IMR-90 (cell line): ENCODE data around the gene UBL4A.

Source experiments
- POLR2A ChIP-seq: IDR thresholded peaks from 2 replicates; pipeline ENCODE4 v1.6.1; 2012; ENCODE audit warnings: mild to moderate bottlenecking, low read depth, low read length
- RCOR1 ChIP-seq: IDR thresholded peaks from 2 replicates; pipeline ENCODE4 v1.6.1; 2012; ENCODE audit warnings: mild to moderate bottlenecking, low read length, improper control_type of control experiment; ENCODE audit not compliant: insufficient replicate concordance
- TF ChIP-seq, protein P1 (sequence below): conservative IDR thresholded peaks from 2 replicates; pipeline ENCODE4 v1.5.1; 2012; ENCODE audit warnings: mild to moderate bottlenecking, low read depth, low read length, improper control_type of control experiment
- TF ChIP-seq, protein P2 (sequence below): fragments of 150-350 bp; IDR thresholded peaks from 2 replicates; pipeline ENCODE4 v1.6.1; 2016; ENCODE audit warnings: low read depth, mild to moderate bottlenecking, low read length, moderate library complexity, borderline replicate concordance

DNA sequence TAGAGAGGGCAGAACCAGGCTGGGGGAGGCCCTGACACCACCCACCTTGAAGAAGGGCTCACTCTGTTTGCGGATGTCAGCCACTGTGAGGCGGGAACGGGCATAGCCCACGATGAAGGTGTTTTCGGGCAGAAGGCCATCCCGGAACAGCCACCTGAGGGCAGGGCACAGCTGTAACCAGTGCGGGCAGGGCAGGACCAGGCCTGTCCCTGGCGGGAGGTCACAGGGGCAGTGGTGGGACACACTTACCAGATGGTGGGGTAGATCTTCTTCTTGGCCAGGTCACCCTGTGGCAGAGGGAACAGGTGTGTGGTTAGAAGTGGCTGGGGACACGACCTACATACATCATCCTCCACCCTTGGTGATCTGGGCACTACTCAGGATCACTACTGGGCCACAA is 49.5 kb upstream of the UBL4A start:
- TF ChIP-seq, protein P1, sequence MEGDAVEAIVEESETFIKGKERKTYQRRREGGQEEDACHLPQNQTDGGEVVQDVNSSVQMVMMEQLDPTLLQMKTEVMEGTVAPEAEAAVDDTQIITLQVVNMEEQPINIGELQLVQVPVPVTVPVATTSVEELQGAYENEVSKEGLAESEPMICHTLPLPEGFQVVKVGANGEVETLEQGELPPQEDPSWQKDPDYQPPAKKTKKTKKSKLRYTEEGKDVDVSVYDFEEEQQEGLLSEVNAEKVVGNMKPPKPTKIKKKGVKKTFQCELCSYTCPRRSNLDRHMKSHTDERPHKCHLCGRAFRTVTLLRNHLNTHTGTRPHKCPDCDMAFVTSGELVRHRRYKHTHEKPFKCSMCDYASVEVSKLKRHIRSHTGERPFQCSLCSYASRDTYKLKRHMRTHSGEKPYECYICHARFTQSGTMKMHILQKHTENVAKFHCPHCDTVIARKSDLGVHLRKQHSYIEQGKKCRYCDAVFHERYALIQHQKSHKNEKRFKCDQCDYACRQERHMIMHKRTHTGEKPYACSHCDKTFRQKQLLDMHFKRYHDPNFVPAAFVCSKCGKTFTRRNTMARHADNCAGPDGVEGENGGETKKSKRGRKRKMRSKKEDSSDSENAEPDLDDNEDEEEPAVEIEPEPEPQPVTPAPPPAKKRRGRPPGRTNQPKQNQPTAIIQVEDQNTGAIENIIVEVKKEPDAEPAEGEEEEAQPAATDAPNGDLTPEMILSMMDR = no peak
- TF ChIP-seq, protein P2, sequence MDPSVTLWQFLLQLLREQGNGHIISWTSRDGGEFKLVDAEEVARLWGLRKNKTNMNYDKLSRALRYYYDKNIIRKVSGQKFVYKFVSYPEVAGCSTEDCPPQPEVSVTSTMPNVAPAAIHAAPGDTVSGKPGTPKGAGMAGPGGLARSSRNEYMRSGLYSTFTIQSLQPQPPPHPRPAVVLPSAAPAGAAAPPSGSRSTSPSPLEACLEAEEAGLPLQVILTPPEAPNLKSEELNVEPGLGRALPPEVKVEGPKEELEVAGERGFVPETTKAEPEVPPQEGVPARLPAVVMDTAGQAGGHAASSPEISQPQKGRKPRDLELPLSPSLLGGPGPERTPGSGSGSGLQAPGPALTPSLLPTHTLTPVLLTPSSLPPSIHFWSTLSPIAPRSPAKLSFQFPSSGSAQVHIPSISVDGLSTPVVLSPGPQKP = no peak
- TF ChIP-seq RCOR1 = no peak
- no peak for TF ChIP-seq POLR2A
